Neural progenitor cell (in vitro differentiated cells): ENCODE measurements around the gene UQCRC2.

ENCODE experiments used
- CTCF ChIP-seq: fragments of 200-600 bp; sonication (generic); IDR thresholded peaks from 2 replicates; pipeline ENCODE4 v1.5.1; 2017; ENCODE audit warnings: antibody characterized with exemption, mild to moderate bottlenecking
- EZH2 ChIP-seq: fragments of 200-600 bp; sonication (generic); IDR thresholded peaks from 2 replicates; pipeline ENCODE4 v1.6.1; 2017; ENCODE audit warnings: antibody characterized with exemption, mild to moderate bottlenecking, moderate library complexity
- EZH2phosphoT487 ChIP-seq: fragments of 200-600 bp; sonication (generic); IDR thresholded peaks from 2 replicates; pipeline ENCODE4 v1.6.1; 2017; ENCODE audit warnings: antibody characterized with exemption

- TF ChIP-seq CTCF (no peak), EZH2 (no peak), EZH2phosphoT487 (no peak)
Measured at GRCh38 chr16:21991621-21992020, 38.5 kb downstream of the UQCRC2 start.
